GM19351 (cell line): ENCODE measurements around the gene CD69.

Experiments used
- ATAC-seq: cut with Tn5 transposase; IDR thresholded peaks from one replicate; pipeline ENCODE4 v1.9.1; 2021; ENCODE audit warnings: mild to moderate bottlenecking, moderate library complexity; ENCODE audit not compliant: unreplicated experiment

The CD69 gene

GRCh38 chr12:9760699-9761418 is at the start of gene CD69:
Gene CD69 (minus strand): TSS chr12:9760901. CDS start chr12:9760820, 81 bp downstream.
- peak; percentile 42 for ATAC-seq

GRCh38 chr12:9809866-9810265 is 49.2 kb upstream of the CD69 start:
- no peak for ATAC-seq

DNA sequence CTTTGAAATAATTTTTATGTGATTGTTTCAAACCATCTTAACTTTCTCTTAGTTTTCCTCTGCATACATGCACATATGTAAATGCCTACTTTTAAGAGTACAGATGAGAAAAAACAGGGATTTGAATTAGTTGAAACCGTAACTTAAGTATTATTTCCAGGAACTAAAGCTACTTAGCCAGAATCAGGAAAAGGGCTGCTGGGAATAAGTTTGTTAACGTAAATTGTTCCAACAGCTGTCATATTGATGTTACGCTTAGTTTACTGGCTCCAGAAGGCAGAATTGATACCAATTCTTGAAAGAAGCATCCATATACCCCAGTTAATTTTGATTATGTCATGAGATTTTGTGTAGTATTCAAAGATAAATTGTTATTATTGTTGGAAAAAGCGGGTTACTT is 48.6 kb upstream of the CD69 start:
- ATAC-seq, result no peak

DNA sequence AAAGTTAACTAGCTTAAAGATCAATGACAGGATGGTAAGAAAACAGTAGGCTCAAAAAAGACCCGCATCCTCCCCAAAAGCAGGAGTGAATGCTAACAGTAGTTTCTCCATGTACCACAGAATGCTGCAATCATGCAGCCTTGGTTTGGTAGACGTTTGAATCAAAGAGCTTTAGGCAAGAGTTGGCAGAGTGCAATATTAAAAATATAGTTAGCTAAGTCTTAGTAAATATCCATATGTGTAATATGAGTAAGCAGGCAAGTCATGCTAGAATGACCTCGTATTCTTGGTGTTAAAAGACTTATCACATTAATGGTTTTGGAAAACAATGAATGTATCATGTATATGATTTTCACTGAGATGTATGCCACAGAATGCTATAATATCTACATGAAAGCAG is 47.8 kb upstream of the CD69 start:
- ATAC-seq, result no peak

GRCh38 chr12:9806714-9807113 is 46.0 kb upstream of the CD69 start:
- ATAC-seq, result no peak

DNA sequence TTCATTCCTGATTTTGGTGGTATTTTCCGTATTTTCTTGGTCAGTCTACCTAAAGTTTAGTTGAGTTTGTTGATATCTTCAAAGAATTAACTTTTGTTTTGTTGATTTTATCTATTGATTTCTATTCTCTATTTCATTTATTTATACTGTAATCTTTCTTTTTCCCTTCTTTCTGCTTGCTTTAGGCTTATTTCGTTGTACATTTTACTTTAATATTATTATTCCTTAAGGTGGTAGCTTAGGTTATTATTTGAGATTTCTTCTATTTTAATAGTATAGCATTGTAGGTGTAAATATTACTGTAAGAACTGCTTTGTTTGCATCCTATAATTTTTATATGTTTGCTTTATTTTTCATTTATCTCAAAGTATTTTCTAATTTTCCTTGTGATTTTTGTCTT is 45.2 kb upstream of the CD69 start:
- ATAC-seq, result no peak

GRCh38 chr12:9799961-9800360 is 39.3 kb upstream of the CD69 start:
- no peak for ATAC-seq

- ATAC-seq, result peak; percentile 98
Measured at GRCh38 chr12:9797722-9798619, 37.3 kb upstream of the CD69 start.

- ATAC-seq, result no peak
Measured at GRCh38 chr12:9796971-9797370, 36.3 kb upstream of the CD69 start.

GRCh38 chr12:9796346-9796745 is 35.6 kb upstream of the CD69 start:
- no peak for ATAC-seq

- ATAC-seq, result no peak
Measured at GRCh38 chr12:9795945-9796344, 35.2 kb upstream of the CD69 start.

- ATAC-seq, result no peak
Measured at GRCh38 chr12:9794484-9795093, 33.9 kb upstream of the CD69 start.

DNA sequence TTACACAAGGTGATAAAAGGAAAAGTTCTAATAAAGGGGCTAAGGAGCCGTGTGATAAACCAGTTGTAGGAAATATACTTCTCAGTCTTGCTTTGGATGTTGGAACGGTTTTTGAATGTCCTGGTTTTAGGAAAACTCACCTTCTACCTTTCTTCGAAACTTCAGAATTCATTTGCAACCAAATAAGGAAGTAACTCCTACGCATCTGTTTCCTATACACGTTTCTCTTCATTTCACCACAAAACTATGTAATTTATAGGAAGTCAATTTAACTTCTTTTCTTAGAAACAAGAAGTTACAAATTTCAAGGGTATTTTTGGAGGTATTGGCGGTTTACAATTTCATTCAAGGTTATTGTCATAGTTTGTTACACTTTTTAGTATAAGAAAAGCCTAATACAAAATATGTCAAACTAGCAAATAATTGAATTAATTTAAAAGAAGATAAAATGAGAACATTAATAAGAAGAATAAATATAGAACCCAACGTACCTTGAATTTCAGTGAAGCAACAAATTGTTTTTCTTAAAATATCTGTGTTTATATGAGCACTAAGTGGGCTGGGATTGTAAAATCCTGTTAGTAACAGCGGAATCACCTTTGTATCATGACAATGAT is 33.2 kb upstream of the CD69 start:
- ATAC-seq, result no peak

GRCh38 chr12:9792961-9793617 is 32.4 kb upstream of the CD69 start:
- ATAC-seq, result no peak

- no peak for ATAC-seq
Measured at GRCh38 chr12:9792185-9792900, 31.6 kb upstream of the CD69 start.

GRCh38 chr12:9786726-9787717 is 26.3 kb upstream of the CD69 start:
- ATAC-seq, result no peak

- ATAC-seq, result no peak
Measured at GRCh38 chr12:9784816-9785215, 24.1 kb upstream of the CD69 start.

DNA sequence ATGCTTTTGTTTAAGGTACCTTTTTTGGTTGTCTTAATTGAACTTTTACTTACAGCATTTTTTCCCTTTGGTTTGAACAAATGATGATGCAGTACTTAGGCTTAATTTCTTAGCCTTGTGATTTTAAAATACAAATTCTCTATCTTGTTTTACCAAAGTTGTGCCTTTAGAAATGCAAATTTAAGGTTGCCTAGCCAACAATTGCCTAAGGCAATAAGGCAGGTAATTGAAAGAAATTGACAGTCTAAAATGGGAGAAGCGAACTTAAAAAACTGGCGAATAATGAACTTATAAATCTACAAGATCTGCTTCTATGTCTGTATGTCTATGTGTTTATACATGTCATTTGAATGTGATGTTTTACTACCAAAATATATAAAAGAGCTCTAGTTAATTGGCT is 23.6 kb upstream of the CD69 start:
- ATAC-seq, result no peak
